Measurements from ENCODE around the gene MYZAP. TPM values are rescaled to one million over a fixed set of nuclear protein-coding genes. Genes with fewer than 3 reads are reported as not detected.

Gene MYZAP
- total RNA-seq, 1 experiment from 2014 or later, result not detected

DNA sequence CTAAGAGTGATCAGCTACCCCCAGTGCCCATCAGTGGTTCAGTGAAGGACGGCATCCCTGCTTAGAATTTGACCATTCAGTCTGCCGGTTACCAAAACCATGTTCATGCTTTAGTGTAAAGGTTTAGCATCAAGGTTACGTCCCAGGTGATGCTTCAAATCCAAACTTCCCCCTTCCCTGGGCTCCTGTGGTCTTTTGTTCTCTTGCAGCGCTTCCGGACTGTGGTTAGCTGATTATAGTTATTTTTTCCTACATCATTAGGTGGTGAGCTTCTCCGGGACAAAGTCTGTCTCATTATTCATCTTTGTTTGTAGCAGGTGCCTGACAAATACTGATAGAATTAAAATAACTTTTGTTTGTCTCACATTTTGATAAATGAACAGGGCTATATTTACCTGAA is 28.3 kb upstream of the MYZAP start:
- no TSS peak for BruUV-seq (replicated peaks)
- no peaks in the 10 kb centered on the region for H3K9me3 ChIP-seq (ENCODE audit: low read depth, low read length, poor library complexity, severe bottlenecking)
- POLR2A ChIA-PET (ENCODE audit: low non-redundant PET), result no interaction called here
- H3K36me3 ChIP-seq (ENCODE audit: insufficient read depth, low read length, poor library complexity, severe bottlenecking), result no peaks in the 10 kb centered on the region
- no peak for DNase-seq (ENCODE audit: low spot score)
- no peak overlapping the region for H3K27ac ChIP-seq (ENCODE audit: low read depth, low read length, poor library complexity, severe bottlenecking)
- TF ChIP-seq EZH2 (IDR thresholded peaks at IDR 0.05; ENCODE audit: borderline replicate concordance, low read depth, low read length, poor library complexity, severe bottlenecking), result no peak
- no peak for TF ChIP-seq CTCF (conservative IDR thresholded peaks at IDR 0.05; ENCODE audit: low read depth, low read length)
- no peaks in the 10 kb centered on the region for H3K4me1 ChIP-seq (ENCODE audit: insufficient read depth, low read length, poor library complexity, severe bottlenecking)
- intact Hi-C loops (cut with micrococcal nuclease; ENCODE audit: unreplicated experiment), result loop anchor here (10.0 kb wide), 1 partner anchor 101 kb away; no protein-coding TSS in a partner anchor
- no peak overlapping the region for H3K4me3 ChIP-seq (ENCODE audit: low read depth, low read length, poor library complexity, severe bottlenecking)
- CTCF ChIA-PET, result no interaction called here
- H3K27me3 ChIP-seq (replicated peaks; ENCODE audit: insufficient read depth, low read depth, low read length, poor library complexity), result no peaks in the 10 kb centered on the region

DNA sequence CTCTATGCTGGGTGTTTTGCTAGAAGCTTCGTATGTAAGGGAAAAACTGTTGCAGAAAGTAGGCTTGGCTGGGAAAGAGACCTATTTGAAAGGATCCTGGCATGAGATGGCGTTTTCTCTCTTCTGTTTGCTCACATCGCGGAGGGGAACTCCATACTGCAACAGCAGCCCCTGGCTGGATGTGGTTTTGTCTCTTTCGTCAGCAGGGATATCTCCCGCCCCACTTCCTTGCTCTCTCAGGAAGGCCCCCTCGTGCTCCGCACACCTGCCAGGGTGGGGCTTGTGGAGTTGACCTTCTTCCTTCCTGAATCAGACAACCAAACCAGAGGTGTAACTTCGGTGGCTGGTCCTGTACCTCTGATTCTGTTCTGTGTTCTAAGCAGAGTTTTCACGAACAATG is 26.4 kb upstream of the MYZAP start:
- Histone ChIP-seq H3K9me3 (ENCODE audit: low read depth, low read length, poor library complexity, severe bottlenecking) (no peaks in the 10 kb centered on the region), H3K36me3 (ENCODE audit: insufficient read depth, low read length, poor library complexity, severe bottlenecking) (no peaks in the 10 kb centered on the region), H3K27me3 (replicated peaks; ENCODE audit: insufficient read depth, low read depth, low read length, poor library complexity) (no peaks in the 10 kb centered on the region), H3K4me1 (ENCODE audit: insufficient read depth, low read length, poor library complexity, severe bottlenecking) (no peaks in the 10 kb centered on the region), H3K27ac (ENCODE audit: low read depth, low read length, poor library complexity, severe bottlenecking) (no peak overlapping the region), H3K4me3 (ENCODE audit: low read depth, low read length, poor library complexity, severe bottlenecking) (no peak overlapping the region)
- CTCF ChIA-PET, result no interaction called here
- no peak for DNase-seq (ENCODE audit: low spot score)
- no peak for TF ChIP-seq EZH2 (IDR thresholded peaks at IDR 0.05; ENCODE audit: borderline replicate concordance, low read depth, low read length, poor library complexity, severe bottlenecking)
- TF ChIP-seq CTCF (conservative IDR thresholded peaks at IDR 0.05; ENCODE audit: low read depth, low read length), result no peak
- BruUV-seq (replicated peaks), result no TSS peak
- intact Hi-C loops (cut with micrococcal nuclease; ENCODE audit: unreplicated experiment), result loop anchor here (10.0 kb wide), 1 partner anchor 99 kb away; no protein-coding TSS in a partner anchor
- POLR2A ChIA-PET (ENCODE audit: low non-redundant PET), result no interaction called here

- Histone ChIP-seq H3K9me3 (ENCODE audit: low read depth, low read length, poor library complexity, severe bottlenecking) (no peaks in the 10 kb centered on the region), H3K4me3 (ENCODE audit: low read depth, low read length, poor library complexity, severe bottlenecking) (no peak overlapping the region), H3K36me3 (ENCODE audit: insufficient read depth, low read length, poor library complexity, severe bottlenecking) (no peaks in the 10 kb centered on the region), H3K27me3 (replicated peaks; ENCODE audit: insufficient read depth, low read depth, low read length, poor library complexity) (no peaks in the 10 kb centered on the region), H3K4me1 (ENCODE audit: insufficient read depth, low read length, poor library complexity, severe bottlenecking) (no peaks in the 10 kb centered on the region), H3K27ac (ENCODE audit: low read depth, low read length, poor library complexity, severe bottlenecking) (no peak overlapping the region)
- intact Hi-C loops (cut with micrococcal nuclease; ENCODE audit: unreplicated experiment), result loop anchor here (10.0 kb wide), 1 partner anchor 98 kb away; no protein-coding TSS in a partner anchor
- no peak for DNase-seq (ENCODE audit: low spot score)
- ChIA-PET CTCF (interaction anchor here (1.0 kb wide), 1 partner anchor 20 kb away, joined by 3 read pairs; no protein-coding TSS in a partner anchor), POLR2A (ENCODE audit: low non-redundant PET) (no interaction called here)
- no TSS peak for BruUV-seq (replicated peaks)
- TF ChIP-seq EZH2 (IDR thresholded peaks at IDR 0.05; ENCODE audit: borderline replicate concordance, low read depth, low read length, poor library complexity, severe bottlenecking) (no peak), CTCF (conservative IDR thresholded peaks at IDR 0.05; ENCODE audit: low read depth, low read length) (no peak)
Observed at GRCh38 chr15:57566834-57567233, 24.9 kb upstream of the MYZAP start.
